Measurements from ENCODE around the gene MYO18A. TPM values are rescaled to one million over a fixed set of nuclear protein-coding genes. Genes with fewer than 3 reads are reported as not detected.
A peak's percentile ranks its signal among the peaks of the same experiment; 100 is the strongest.

MYO18A gene
- total and polyA plus RNA-seq, 7 experiments from 2014 or later = 10.2 to 144 (median 95.3) TPM

DNA sequence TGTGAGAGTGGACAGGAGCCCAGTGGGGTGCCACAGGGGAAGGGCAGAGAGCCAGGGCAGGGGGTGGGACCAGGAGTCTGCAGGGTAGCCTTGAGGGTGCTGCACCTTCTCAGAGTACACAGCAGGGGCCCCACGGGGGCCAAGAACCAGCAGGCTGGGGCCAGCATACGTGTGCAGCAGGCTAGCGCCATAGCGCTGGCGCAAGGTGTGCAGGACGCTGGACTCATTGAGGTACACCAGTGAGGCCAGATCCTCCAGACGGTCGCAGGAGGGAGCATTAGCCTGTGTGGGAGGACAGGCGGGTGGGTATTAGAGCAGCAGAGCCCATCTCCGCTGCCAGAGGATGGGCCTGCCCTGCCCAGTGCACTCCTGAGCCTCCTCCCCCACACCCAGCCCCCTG, 58.8 kb downstream of the MYO18A start:
- H3K27ac Mint-ChIP-seq = no peak overlapping the region
- H3K9me3 Mint-ChIP-seq = no peaks in the 10 kb centered on the region

GRCh38 chr17:29120433-29120832, 59.8 kb downstream of the MYO18A start:
- no peak for ATAC-seq
- no peak for DNase-seq
- ChIA-PET POLR2A (interaction anchor here (0.6 to 1.0 kb wide), 2 partner anchors 20 to 162 kb away, joined by 3 to 5 read pairs; no protein-coding TSS in a partner anchor), CTCF (interaction anchor here (1.0 to 7.2 kb wide), 3 partner anchors 29 to 157 kb away, joined by 3 to 95 read pairs (median 4); no protein-coding TSS in a partner anchor)
- H3K27ac Mint-ChIP-seq = no peak overlapping the region
- H3K27me3 Mint-ChIP-seq = no peaks in the 10 kb centered on the region
- Histone ChIP-seq H3K27me3 (ENCODE audit: control insufficient read depth in 2 of 2, insufficient read depth in 2 of 2, low read length in 2 of 2) (no peaks in the 10 kb centered on the region), H3K4me3 (ENCODE audit: low read length) (no peak overlapping the region), H3K27ac (ENCODE audit: low read depth, low read length) (no peak overlapping the region), H3K36me3 (ENCODE audit: control insufficient read depth in 2 of 3, insufficient read depth in 3 of 3, low read length in 3 of 3) (peaks cover 12 to 54% (median 14%) of the 10 kb centered on the region in 3 experiments), H3K4me1 (ENCODE audit: control insufficient read depth in 2 of 2, insufficient read depth in 2 of 2, low read length in 2 of 2) (no peaks in the 10 kb centered on the region), H3K9me3 (ENCODE audit: control insufficient read depth in 2 of 3, low read length in 3 of 3) (no peaks in the 10 kb centered on the region)
- no peak overlapping the region for H3K4me3 Mint-ChIP-seq
- H3K4me1 Mint-ChIP-seq = peaks cover 5 to 16% (median 8%) of the 10 kb centered on the region in 7 donors
- H3K36me3 Mint-ChIP-seq = peaks cover 0 to 16% (median 8%) of the 10 kb centered on the region in 5 donors
- intact Hi-C loops (cut with micrococcal nuclease) = no loop called here
- H3K9me3 Mint-ChIP-seq = no peaks in the 10 kb centered on the region

More for the DNA sequence above, 58.8 kb downstream of the MYO18A start:
- Mint-ChIP-seq H3K4me1 (peaks cover 0 to 12% (median 8%) of the 10 kb centered on the region in 7 donors), H3K36me3 (peaks cover 0 to 16% (median 8%) of the 10 kb centered on the region in 5 donors), H3K4me3 (no peak overlapping the region), H3K27me3 (no peaks in the 10 kb centered on the region)
- H3K9me3 ChIP-seq (ENCODE audit: control insufficient read depth in 2 of 3, low read length in 3 of 3) = no peaks in the 10 kb centered on the region
- H3K4me1 ChIP-seq (ENCODE audit: control insufficient read depth in 2 of 2, insufficient read depth in 2 of 2, low read length in 2 of 2) = no peaks in the 10 kb centered on the region
- ChIA-PET POLR2A (no interaction called here), CTCF (interaction anchor here (7.2 kb wide), 1 partner anchor 158 kb away, joined by 95 read pairs; no protein-coding TSS in a partner anchor)
- ATAC-seq (no peak), DNase-seq (no peak)
- no peak overlapping the region for H3K4me3 ChIP-seq (ENCODE audit: low read length)
- H3K27ac ChIP-seq (ENCODE audit: low read depth, low read length) = no peak overlapping the region
- H3K36me3 ChIP-seq (ENCODE audit: control insufficient read depth in 2 of 3, insufficient read depth in 3 of 3, low read length in 3 of 3) = peaks cover 10 to 49% (median 12%) of the 10 kb centered on the region in 3 experiments
- H3K27me3 ChIP-seq (ENCODE audit: control insufficient read depth in 2 of 2, insufficient read depth in 2 of 2, low read length in 2 of 2) = no peaks in the 10 kb centered on the region
- intact Hi-C loops (cut with micrococcal nuclease) = no loop called here

DNA sequence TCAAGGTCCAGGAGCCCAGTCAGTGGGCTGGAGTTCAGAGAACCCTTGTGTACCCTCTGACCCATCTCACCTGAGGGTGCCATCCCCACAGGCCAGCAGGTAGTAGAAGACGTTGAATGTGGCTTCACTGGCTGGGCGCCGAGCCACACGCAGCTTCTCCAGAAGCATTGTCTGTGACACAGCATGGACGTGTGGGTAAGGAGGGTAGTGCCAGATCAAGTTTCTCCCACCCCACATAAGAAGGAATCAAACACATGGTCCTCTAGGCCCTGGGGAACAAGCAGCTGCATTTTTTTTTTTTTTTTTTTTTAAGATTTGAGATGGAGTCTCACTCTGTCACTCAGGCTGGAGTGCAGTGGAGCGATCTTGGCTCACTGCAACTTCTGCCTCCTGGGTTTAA, 60.9 kb downstream of the MYO18A start:
- no peak for ATAC-seq

DNA sequence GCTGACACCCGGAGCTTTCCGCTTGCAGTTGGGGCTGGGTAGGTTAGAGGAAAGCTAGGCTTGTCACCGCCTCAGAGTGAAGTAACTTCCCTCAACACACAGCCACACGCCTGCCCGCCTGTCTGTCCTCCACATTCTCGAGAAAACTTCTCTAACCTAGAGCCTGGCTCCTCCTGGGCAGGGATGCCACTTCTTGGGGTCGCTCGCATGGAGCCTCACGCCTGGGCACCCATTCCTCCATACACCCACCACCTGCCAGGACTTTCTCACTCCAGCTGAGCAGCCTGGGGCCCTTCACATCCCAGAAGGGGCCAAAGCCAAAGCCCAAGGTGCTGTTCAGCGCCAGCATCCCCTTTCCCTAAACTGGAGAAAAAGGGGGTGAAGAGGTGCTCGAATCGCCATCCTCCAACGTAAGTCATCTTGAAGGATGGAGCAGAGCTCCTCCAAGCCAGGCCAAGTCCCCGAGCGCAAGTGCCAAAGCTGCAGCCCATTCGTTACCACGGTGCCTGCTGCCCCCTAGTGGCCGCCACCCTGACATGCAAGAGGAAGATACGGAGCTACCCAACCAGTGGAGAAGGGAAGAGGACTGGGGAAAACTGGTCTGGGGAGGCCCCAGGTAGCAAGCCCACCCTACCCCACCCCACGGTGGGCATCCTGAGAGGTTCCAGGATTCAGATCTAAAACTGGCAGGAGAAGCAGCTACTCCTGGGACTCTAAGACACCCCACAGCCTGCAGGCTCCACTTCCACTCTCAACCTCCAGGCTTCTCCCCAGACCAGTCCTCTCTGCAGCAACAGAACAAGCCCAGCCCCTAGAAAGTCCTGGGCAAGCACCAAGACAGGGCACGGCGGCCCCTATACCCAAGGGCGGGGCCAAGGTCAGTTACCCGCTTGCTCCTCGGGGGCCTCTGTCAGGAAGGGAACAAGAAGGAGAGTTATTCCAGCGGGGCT, 63.1 kb downstream of the MYO18A start:
- no peaks in the 10 kb centered on the region for H3K9me3 Mint-ChIP-seq

More for the DNA sequence above, 60.9 kb downstream of the MYO18A start:
- Histone ChIP-seq H3K27me3 (ENCODE audit: control insufficient read depth in 2 of 2, insufficient read depth in 2 of 2, low read length in 2 of 2) (no peaks in the 10 kb centered on the region), H3K4me3 (ENCODE audit: low read length) (no peak overlapping the region), H3K4me1 (ENCODE audit: control insufficient read depth in 2 of 2, insufficient read depth in 2 of 2, low read length in 2 of 2) (no peaks in the 10 kb centered on the region), H3K9me3 (ENCODE audit: control insufficient read depth in 2 of 3, low read length in 3 of 3) (no peaks in the 10 kb centered on the region), H3K27ac (ENCODE audit: low read depth, low read length) (no peak overlapping the region), H3K36me3 (ENCODE audit: control insufficient read depth in 2 of 3, insufficient read depth in 3 of 3, low read length in 3 of 3) (peaks cover 12 to 65% (median 14%) of the 10 kb centered on the region in 3 experiments)
- Mint-ChIP-seq H3K36me3 (peaks cover 0 to 16% (median 10%) of the 10 kb centered on the region in 5 donors), H3K27me3 (no peaks in the 10 kb centered on the region), H3K4me1 (peaks cover 0 to 11% (median 6%) of the 10 kb centered on the region in 7 donors), H3K9me3 (no peaks in the 10 kb centered on the region), H3K27ac (no peak overlapping the region), H3K4me3 (no peak overlapping the region)
- intact Hi-C loops (cut with micrococcal nuclease) = no loop called here
- DNase-seq = no peak
- ChIA-PET CTCF (interaction anchor here (0.6 to 7.2 kb wide), 5 partner anchors 13 to 167 kb away, joined by 3 to 95 read pairs (median 4); no protein-coding TSS in a partner anchor), POLR2A (interaction anchor here (1.7 kb wide), 1 partner anchor 26 kb away, joined by 5 read pairs; no protein-coding TSS in a partner anchor)

DNA sequence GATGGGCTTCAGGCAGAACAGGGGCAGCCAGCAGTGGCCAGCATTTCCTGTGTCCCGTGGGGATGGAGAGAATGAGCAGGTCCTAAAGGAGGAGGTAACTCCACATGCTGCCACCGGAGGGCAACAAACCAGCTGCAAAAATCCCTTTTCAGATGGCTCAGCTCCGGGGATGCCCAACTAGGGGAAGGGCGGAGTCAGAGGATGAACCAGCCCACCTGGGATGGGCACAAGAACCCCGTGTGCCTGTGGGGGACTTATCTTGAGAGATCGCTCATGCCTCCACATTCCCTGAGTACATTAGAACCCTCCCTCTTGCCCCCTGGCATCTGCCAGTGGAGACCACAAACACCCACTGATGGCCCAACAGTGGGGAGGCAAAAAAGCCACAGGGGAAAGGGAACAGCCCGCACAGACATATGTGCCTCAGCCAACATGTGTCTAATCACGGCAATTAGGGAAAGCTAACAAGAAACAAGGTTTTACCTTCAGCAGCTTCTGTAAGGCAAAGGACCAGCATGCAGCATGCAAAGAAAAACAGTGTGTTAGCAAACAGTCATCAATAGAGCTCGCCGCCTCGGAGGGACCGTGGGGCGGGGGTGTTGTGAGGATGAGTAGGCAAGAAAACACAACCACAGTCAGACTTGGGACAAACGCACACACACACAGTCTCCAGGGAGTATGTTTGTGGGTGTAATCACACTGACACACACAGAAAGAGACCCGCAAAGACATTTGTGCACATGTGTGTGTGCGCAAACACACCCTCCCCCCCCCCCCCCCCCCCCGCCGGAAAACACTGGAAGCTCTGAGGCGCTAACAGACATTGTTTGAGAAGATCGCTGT, 64.0 kb downstream of the MYO18A start:
- Histone ChIP-seq H3K36me3 (ENCODE audit: control insufficient read depth in 2 of 3, insufficient read depth in 3 of 3, low read length in 3 of 3) (peaks cover 8 to 85% (median 10%) of the 10 kb centered on the region in 3 experiments), H3K4me3 (ENCODE audit: low read length) (no peak overlapping the region), H3K27ac (ENCODE audit: low read depth, low read length) (no peak overlapping the region), H3K4me1 (ENCODE audit: control insufficient read depth in 2 of 2, insufficient read depth in 2 of 2, low read length in 2 of 2) (no peaks in the 10 kb centered on the region), H3K9me3 (ENCODE audit: control insufficient read depth in 2 of 3, low read length in 3 of 3) (no peaks in the 10 kb centered on the region), H3K27me3 (ENCODE audit: control insufficient read depth in 2 of 2, insufficient read depth in 2 of 2, low read length in 2 of 2) (no peaks in the 10 kb centered on the region)
- ChIA-PET POLR2A (interaction anchor here (0.5 to 1.4 kb wide), 4 partner anchors 61 to 216 kb away, joined by 3 to 6 read pairs (median 4); no protein-coding TSS in a partner anchor), CTCF (interaction anchor here (0.6 to 7.2 kb wide), 26 partner anchors 8 to 389 kb away, joined by 3 to 95 read pairs (median 4); partner anchors contain the start of gene MYO18A)
- Mint-ChIP-seq H3K4me1 (peaks cover 0 to 11% (median 5%) of the 10 kb centered on the region in 7 donors), H3K9me3 (no peaks in the 10 kb centered on the region), H3K4me3 (peak overlapping the region in 1 of 10 donors; percentile 48), H3K27ac (peak overlapping the region in 1 of 9 donors; percentile 30), H3K36me3 (peaks cover 0 to 25% (median 12%) of the 10 kb centered on the region in 5 donors), H3K27me3 (no peaks in the 10 kb centered on the region)
- ATAC-seq (peak; percentile 45), DNase-seq (peak in 7 of 9 donors; percentile 13 to 35 (median 21))
- intact Hi-C loops (cut with micrococcal nuclease) = loop anchor here in 1 of 2 donors (2.0 kb wide), 2 partner anchors 65 to 353 kb away; partner anchors contain the start of gene MYO18A

More for the DNA sequence above, 63.1 kb downstream of the MYO18A start:
- ATAC-seq = peak; percentile 89
- Histone ChIP-seq H3K27ac (ENCODE audit: low read depth, low read length) (no peak overlapping the region), H3K9me3 (ENCODE audit: control insufficient read depth in 2 of 3, low read length in 3 of 3) (no peaks in the 10 kb centered on the region), H3K27me3 (ENCODE audit: control insufficient read depth in 2 of 2, insufficient read depth in 2 of 2, low read length in 2 of 2) (no peaks in the 10 kb centered on the region), H3K36me3 (ENCODE audit: control insufficient read depth in 2 of 3, insufficient read depth in 3 of 3, low read length in 3 of 3) (peaks cover 11 to 85% (median 14%) of the 10 kb centered on the region in 3 experiments), H3K4me3 (ENCODE audit: low read length) (no peak overlapping the region), H3K4me1 (ENCODE audit: control insufficient read depth in 2 of 2, insufficient read depth in 2 of 2, low read length in 2 of 2) (no peaks in the 10 kb centered on the region)
- ChIA-PET CTCF (interaction anchor here (0.6 to 7.2 kb wide), 26 partner anchors 15 to 390 kb away, joined by 3 to 95 read pairs (median 4); partner anchors contain the start of gene MYO18A), POLR2A (interaction anchor here (0.5 to 1.4 kb wide), 4 partner anchors 60 to 215 kb away, joined by 3 to 6 read pairs (median 4); no protein-coding TSS in a partner anchor)
- DNase-seq = peak; percentile 49 to 81 (median 69)
- peak overlapping the region in 1 of 10 donors; percentile 44 for H3K4me3 Mint-ChIP-seq
- H3K27me3 Mint-ChIP-seq = no peaks in the 10 kb centered on the region
- H3K27ac Mint-ChIP-seq = peak overlapping the region in 5 of 9 donors; percentile 54 to 74 (median 61)
- H3K36me3 Mint-ChIP-seq = peaks cover 0 to 24% (median 12%) of the 10 kb centered on the region in 5 donors
- peaks cover 0 to 11% (median 5%) of the 10 kb centered on the region in 7 donors for H3K4me1 Mint-ChIP-seq
- intact Hi-C loops (cut with micrococcal nuclease) = loop anchor here (1.0 to 2.0 kb wide), 5 partner anchors 64 to 472 kb away; partner anchors contain the start of genes BLTP2 (in 1 of the 2) and MYO18A (in 1 of the 2)
